Fibroblast of villous mesenchyme (primary cell): ENCODE data around the gene HOXD4. TPM values are rescaled to one million over a fixed set of nuclear protein-coding genes. Genes with fewer than 3 reads are reported as not detected.

Experiments
- DNase-seq: peaks from one replicate; pipeline ENCODE4 v3.0.0-alpha.2; 2010; ENCODE audit warnings: low read depth
- H3K4me3 ChIP-seq: 2 replicates; pipeline ENCODE4 v1.5.1; 2011; ENCODE audit warnings: low read depth, mild to moderate bottlenecking, low read length
- total RNA-seq: library from RNA; depleted of rRNA; stranded (reverse); fragments of >200 nt; gene quantifications from 2 replicates; pipeline ENCODE4 v1.2.3, GENCODE V29; 2012
- TF ChIP-seq, protein P1 (sequence below): IDR thresholded peaks from 2 replicates; pipeline ENCODE4 v1.5.1; 2012; ENCODE audit warnings: low read depth, mild to moderate bottlenecking, low read length; ENCODE audit not compliant: insufficient read depth

The HOXD4 gene
- total RNA-seq, result 5.5 and 7.8 TPM in 2 replicates

DNA sequence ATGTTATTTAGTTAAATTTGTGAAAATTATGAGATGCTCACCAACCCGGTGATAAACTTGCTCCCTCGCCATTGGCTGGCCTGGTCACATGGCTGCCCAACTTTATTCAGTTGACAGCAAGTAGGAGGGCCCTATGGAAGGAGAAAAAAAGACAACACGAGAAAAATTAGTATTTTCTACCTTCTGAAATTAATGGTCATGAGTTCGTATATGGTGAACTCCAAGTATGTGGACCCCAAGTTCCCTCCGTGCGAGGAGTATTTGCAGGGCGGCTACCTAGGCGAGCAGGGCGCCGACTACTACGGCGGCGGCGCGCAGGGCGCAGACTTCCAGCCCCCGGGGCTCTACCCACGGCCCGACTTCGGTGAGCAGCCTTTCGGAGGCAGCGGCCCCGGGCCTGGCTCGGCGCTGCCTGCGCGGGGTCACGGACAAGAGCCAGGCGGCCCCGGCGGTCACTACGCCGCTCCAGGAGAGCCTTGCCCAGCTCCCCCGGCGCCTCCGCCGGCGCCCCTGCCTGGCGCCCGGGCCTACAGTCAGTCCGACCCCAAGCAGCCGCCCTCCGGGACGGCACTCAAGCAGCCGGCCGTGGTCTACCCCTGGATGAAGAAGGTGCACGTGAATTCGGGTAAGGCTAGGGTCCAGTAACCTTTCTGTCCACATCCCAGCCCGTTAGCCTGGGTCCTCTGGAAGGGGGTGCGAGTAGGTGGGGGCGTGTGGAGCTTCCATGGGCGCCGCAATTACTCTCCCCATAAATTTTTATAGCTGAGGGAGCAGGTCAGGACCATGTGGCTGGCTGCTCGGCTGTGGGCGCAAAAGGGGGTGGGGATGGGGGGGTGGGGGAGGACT, at the start of gene HOXD4:
HOXD4 (plus strand) TSS at position 109 of the 846 bp plus-strand sequence; CDS start at position 193, 84 bp downstream.
- TF ChIP-seq, protein P1, sequence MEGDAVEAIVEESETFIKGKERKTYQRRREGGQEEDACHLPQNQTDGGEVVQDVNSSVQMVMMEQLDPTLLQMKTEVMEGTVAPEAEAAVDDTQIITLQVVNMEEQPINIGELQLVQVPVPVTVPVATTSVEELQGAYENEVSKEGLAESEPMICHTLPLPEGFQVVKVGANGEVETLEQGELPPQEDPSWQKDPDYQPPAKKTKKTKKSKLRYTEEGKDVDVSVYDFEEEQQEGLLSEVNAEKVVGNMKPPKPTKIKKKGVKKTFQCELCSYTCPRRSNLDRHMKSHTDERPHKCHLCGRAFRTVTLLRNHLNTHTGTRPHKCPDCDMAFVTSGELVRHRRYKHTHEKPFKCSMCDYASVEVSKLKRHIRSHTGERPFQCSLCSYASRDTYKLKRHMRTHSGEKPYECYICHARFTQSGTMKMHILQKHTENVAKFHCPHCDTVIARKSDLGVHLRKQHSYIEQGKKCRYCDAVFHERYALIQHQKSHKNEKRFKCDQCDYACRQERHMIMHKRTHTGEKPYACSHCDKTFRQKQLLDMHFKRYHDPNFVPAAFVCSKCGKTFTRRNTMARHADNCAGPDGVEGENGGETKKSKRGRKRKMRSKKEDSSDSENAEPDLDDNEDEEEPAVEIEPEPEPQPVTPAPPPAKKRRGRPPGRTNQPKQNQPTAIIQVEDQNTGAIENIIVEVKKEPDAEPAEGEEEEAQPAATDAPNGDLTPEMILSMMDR, result no peak
- no peak for DNase-seq
- H3K4me3 ChIP-seq, result no peak within 1 kb of the TSS

DNA sequence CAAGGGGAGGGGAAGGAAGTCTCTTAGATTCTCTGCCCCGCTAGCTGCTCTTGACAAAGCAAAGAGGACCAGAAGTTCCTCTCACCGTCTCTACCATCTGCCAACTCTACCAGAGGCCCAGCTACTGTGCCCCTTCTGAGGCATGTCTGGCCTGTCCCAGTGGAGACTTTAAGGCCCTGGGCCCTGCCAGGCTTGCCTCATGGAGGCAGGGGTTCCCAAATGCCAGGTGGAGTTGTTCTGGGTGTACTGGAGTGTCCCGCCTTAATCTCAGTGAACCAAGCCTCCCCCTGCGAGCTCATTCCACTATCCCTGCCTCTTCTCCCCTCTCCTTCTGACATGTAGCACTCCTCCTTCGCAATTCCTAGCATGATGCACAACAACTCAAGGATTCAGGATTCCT, 49.5 kb upstream of the HOXD4 start:
- TF ChIP-seq, protein P1, result no peak
- no peak for DNase-seq
- H3K4me3 ChIP-seq, result no peak overlapping the region

DNA sequence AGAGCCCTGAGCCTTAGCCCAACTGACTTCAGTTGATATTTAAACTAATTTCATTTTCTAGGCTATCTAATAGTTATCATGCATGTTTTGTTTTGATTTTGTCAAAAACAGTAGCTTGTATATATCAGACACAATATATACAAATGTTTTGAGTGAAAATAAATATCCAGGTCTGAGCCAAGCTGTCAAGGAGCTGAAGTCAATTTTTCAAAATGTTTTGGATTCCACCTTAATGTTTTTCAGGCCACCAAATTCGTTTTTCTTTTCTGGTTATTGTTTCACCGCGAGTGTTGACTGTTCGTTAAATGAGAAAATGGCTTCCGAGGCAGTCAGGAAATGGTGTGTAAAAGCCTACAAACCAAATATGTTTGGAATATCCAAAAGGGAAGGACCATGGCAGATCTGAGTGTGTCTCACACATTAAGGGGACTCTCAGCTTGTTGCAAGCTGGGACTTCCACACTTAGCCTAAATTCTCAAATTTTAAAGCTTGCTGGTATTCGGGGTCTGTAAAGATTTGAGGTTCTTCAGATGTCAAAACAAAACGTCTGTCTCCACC, 49.0 kb upstream of the HOXD4 start:
- H3K4me3 ChIP-seq, result no peak overlapping the region
- no peak for DNase-seq
- TF ChIP-seq, protein P1, result no peak

DNA sequence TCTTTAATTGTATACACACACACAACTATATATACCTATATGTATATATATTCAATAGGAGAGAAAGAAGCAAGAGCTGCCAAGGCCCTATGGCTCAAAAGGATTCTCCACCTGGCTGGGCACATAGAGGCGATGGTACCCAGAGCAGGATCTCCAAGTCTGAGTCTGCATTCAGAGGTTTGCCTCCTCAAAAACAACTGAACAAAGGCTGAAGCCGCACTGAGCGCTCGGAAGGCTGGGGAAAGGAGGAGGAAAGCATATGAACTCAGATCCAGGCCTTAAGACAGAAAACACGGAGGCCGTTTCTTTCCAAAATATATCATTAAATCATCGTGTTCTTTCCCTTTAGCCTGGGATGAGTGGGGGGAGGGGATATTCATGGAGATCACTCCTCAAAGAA, 48.2 kb upstream of the HOXD4 start:
- TF ChIP-seq, protein P1, result no peak
- H3K4me3 ChIP-seq, result peak overlapping the region; percentile 63
- no peak for DNase-seq

DNA sequence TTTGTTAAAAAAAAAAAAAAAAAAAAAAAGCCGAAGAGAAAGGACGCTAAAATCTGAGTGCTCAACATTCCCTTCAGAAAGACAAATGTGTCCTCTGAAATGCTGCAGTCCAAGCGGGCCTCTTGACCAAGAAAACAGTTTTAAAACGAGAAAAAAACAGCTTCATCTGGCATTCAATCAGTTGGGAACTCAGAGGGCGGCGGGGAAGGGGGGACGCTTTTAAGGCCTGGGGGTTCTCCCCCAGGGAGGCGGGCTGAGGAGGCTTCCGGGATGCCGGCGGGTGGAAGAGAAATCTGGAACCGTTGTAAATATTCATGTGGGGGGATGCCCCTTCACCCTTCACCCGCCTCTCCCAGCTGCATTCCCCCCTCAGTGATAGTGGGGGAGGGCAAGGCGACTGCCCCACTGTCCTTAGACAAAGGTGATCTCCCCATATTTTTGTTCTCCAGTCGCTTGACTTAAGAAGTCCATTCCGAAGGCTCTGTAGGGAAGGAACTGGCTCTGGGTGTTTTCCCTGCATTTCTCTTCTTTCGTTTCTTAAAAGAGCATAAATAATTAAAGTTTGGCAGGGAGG, 47.5 kb upstream of the HOXD4 start:
- H3K4me3 ChIP-seq, result peak overlapping the region; percentile 63
- TF ChIP-seq, protein P1, result no peak

DNA sequence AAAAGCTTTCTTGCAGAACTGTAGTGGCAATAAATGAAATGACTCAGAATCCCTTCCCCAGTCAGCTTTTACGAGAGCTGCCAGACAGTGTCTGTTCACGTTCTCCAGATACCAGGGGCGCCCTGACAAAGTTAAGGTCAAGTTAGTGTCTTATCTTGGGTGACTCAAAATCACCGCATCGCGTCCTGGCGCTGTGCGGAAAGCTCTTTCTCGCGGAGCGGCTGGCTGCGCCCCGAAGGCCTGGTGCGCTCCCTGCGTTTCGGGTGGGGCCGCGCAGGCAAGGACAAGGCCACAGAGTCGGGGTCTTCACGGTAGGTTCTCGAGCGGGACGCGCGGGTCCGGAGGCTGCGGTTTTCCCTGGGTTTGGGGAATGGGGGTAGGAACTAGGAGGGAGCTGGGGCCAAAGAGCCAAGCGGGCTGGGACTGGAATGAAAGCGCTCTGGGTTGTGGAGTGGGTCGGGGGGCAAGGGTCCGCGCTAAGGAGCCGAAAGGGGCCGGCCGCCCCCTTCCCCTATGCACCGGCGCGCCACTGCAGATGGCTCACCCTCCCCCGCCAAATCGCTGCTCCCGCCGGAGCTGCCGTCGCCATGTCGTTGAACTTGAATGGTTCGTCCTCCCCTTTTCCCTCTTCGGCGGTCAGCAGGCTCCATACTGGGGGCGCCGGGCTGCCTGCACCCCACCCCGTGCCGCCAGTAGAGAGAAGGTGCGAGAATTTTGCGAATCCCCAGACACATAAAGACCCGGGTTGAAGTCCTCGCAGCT, 46.9 kb upstream of the HOXD4 start:
- H3K4me3 ChIP-seq, result peak overlapping the region; percentile 63
- DNase-seq, result peak; percentile 90
- TF ChIP-seq, protein P1, result no peak

More for the DNA sequence above, 47.5 kb upstream of the HOXD4 start:
- no peak for DNase-seq
